GM23338 (cell line): ENCODE measurements around the gene COL9A3.

Experiments used
- CREB1 ChIP-seq: fragments of 250-450 bp; sonication (Bioruptor Pico); IDR thresholded peaks from 2 replicates; pipeline ENCODE4 v1.5.0; 2020; ENCODE audit warnings: low read depth, mild to moderate bottlenecking, moderate library complexity
- EZH2 ChIP-seq: fragments of 200-600 bp; sonication (generic); IDR thresholded peaks from one replicate; pipeline ENCODE4 v1.8.0; 2017; ENCODE audit warnings: antibody characterized with exemption, mild to moderate bottlenecking, low read depth; ENCODE audit not compliant: unreplicated experiment
- TF ChIP-seq, protein P1 (sequence below), 2 experiments: fragments of 200-600 bp in 1 of 2; sonication (generic) in 1 of 2; conservative IDR thresholded peaks; 2 replicates each; pipeline versions ENCODE4 v1.5.1 to v1.6.1; 2016 to 2017; ENCODE audit warnings: antibody characterized with exemption in 2 of 2, low read depth in 2 of 2, mild to moderate bottlenecking in 2 of 2, moderate library complexity in 1 of 2

GRCh38 chr20:62799459-62799858 is 17.4 kb upstream of the COL9A3 start:
- TF ChIP-seq, protein P1, sequence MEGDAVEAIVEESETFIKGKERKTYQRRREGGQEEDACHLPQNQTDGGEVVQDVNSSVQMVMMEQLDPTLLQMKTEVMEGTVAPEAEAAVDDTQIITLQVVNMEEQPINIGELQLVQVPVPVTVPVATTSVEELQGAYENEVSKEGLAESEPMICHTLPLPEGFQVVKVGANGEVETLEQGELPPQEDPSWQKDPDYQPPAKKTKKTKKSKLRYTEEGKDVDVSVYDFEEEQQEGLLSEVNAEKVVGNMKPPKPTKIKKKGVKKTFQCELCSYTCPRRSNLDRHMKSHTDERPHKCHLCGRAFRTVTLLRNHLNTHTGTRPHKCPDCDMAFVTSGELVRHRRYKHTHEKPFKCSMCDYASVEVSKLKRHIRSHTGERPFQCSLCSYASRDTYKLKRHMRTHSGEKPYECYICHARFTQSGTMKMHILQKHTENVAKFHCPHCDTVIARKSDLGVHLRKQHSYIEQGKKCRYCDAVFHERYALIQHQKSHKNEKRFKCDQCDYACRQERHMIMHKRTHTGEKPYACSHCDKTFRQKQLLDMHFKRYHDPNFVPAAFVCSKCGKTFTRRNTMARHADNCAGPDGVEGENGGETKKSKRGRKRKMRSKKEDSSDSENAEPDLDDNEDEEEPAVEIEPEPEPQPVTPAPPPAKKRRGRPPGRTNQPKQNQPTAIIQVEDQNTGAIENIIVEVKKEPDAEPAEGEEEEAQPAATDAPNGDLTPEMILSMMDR (conservative IDR thresholded peaks at IDR 0.05; ENCODE audit: low read depth in 2 of 2) = no peak
- TF ChIP-seq CREB1 (CRISPR knock-in tag) (no peak), EZH2 (no peak)
